NCI-H748 (cell line): Measurements from ENCODE around the gene CREB3L1.

Experiments
- DNase-seq: peaks from one replicate; lab custom pipeline; 2025; ENCODE audit not compliant: unreplicated experiment; lab: John Stamatoyannopoulos, UW

CREB3L1 gene

GRCh38 chr11:46277622-46278386 lies at the start of gene CREB3L1:
Gene CREB3L1, plus strand, starts transcription at chr11:46277662. Its CDS starts 450 bp downstream, at chr11:46278112.
- DNase-seq, result no peak

GRCh38 chr11:46229230-46229629 lies 48.2 kb upstream of the CREB3L1 start:
- no peak for DNase-seq

DNA sequence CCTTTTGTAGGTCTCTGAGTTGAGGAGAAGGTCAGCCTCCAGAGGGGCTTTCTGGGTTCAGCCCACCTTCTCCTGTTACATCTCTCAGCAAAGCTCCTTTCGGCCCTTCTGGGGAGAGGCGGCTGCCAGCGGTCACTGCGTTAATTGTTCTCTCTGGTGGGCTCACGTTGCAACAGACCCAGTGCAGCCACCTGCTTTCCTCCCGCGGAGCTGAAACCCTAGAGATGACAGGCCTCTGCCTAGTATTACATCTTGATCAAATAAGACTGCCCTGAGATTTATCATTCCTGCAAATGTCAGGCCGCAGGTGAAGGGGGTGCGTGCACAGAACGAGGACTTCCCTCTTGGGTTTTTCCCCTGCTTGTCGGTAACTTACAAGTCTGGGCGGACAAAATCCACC lies 43.2 kb upstream of the CREB3L1 start:
- peak; percentile 26 for DNase-seq

DNA sequence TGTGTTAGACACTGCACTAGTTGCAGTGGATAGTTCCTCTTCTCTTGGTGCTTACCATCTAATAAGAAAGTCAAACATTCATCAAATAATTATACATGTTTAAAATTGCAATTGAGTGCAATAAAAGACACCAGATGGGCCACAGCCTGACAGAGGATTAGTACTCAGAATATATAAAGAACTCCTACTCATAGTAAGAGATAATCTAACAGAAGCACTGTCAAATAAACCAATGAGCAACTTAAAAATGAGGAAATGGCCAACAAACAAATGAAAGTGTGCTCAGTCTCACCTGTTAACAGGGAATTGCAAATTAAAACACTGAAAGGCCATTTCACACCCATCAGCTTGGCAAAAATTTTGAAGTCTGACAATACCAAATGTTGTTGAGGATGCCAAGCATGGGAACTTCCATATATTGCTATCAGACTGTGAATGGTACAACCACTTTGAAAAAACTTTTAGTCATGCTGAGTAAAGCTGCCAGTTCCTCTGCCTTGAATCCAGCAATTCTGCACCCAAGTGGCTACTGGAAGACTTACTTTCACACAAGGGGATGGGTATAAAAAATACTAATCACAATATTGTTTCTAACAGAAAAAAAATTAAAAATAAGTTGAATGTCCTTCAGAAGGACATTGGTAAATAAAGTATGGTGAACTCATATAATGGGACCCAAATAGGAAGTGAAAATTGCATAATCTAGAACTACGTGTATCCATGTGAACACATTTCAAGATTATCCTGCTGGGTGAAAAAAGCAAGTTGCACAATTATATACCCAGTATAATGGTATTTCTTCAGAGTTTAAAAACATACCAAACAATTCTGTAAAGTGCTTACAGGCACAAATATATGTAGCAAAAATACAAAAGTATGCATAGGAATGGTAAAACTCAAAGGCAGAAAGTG lies 41.4 kb upstream of the CREB3L1 start:
- DNase-seq, result no peak

DNA sequence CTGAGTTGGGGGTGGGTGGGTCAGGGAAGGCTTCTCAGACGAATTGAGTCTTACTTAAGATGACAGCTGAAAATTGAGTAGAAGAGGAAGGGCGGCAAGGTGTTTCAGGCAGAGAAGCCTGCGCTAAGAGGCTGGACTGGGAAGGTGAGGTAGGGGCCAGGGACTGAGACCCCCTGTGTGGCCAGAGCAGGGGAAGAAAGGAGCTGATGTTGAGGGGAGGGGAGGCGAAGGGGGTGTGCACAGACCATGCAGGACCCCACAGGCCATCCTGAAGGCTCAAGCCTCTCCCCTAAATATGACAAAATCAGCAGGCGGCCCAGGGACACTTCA lies 40.6 kb upstream of the CREB3L1 start:
- DNase-seq, result no peak

- DNase-seq, result peak; percentile 64
Measured at GRCh38 chr11:46237248-46238077, 40.0 kb upstream of the CREB3L1 start.

GRCh38 chr11:46238078-46238966 lies 39.1 kb upstream of the CREB3L1 start:
- DNase-seq, result peak; percentile 54

- peak; percentile 79 for DNase-seq
Measured at GRCh38 chr11:46238967-46239800, 38.3 kb upstream of the CREB3L1 start.

DNA sequence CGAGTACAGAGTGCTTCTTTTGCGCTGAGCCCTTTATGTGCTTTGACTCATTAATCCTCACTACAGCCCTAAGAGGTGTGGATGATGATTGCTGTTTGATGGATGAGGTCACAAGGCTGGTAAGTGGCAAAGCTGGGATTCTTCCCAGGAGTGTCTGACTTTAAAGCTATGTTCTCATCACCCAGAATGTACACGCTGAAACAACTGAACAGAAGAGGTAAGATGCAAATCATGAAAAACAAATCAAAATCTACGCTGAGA lies 37.7 kb upstream of the CREB3L1 start:
- peak; percentile 33 for DNase-seq

- DNase-seq, result no peak
Measured at GRCh38 chr11:46240371-46240770, 37.1 kb upstream of the CREB3L1 start.

- no peak for DNase-seq
Measured at GRCh38 chr11:46240861-46241260, 36.6 kb upstream of the CREB3L1 start.

DNA sequence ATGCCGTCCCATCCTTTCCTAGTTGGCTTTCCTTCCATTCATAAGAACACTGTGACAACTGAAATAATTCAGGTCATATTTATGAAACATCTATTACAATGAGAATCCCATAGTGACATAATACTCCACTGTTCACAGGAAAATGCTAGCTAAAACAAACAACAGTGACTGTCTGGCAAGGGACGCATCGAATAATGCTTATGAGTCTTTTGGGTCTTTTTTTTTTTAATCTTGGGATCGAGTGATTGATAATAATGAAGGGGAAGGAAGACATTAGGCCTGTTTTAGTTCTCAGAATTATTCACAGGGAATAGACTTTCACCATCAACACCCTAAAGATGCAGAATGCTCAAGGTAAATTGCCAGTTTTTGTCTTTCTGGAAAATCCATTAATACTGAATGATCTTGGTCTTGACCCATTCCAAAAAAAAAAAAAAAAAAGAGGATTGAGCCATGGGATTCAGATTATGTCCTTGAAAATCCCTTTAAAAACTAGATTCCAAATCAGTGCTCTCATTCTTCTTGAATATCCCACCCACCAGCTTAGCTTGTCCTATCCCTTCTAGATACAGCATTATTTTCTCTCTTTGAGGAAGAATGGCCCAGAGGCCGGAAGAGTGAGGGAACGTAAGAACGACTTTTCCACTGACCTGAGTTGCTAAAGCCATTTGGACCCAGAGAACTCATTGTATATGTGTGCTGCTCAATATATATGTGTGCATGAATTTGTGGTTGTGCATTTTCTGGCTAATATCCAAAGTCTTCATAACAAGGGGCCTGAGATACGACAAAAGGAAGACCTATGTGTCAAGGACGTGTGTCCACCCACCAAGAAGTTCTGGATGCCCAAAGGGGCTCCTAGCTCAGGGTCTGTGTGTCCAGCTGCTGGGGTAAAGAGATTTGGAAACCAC lies 35.2 kb upstream of the CREB3L1 start:
- DNase-seq, result no peak

- DNase-seq, result peak; percentile 88
Measured at GRCh38 chr11:46242952-46243795, 34.3 kb upstream of the CREB3L1 start.

GRCh38 chr11:46243796-46244109 lies 33.7 kb upstream of the CREB3L1 start:
- DNase-seq, result no peak

DNA sequence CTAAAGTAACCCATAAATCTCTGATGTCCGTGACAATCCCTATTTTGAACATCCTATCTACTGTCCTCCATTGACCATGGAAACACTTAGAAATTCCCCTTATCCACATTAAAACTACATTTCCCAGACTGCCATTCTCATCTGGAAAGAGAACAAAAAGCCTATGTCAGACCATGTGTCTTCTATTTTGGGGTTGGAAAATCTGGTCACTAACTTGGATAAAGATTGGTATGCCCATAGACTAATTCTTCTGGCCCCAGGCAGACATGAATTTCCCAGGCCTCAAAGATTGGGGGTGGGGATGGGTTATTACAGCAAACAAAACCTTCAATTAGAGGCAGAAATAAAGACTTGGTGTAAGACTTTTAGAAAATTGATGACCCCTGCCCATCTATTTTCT lies 30.9 kb upstream of the CREB3L1 start:
- no peak for DNase-seq

DNA sequence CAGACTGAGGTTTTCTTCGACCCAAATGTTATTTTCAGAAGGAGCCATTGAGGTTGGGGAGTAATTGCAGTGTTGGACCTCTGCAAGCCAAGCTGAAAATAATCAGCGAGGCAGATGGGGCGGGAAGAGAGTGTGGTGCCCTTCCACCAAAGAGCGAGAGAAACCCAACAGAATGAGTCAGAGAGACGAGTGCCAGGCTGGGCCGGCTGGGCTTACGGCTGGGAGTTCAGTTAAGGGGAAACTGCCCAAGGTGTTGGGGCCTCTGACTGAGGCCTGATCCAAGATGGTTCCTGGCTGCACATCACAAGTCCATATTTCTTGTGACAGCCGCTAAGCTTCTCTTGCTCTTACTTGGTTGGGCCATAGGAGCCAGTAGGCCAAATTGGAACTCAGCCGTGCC lies 30.4 kb upstream of the CREB3L1 start:
- DNase-seq, result no peak

DNA sequence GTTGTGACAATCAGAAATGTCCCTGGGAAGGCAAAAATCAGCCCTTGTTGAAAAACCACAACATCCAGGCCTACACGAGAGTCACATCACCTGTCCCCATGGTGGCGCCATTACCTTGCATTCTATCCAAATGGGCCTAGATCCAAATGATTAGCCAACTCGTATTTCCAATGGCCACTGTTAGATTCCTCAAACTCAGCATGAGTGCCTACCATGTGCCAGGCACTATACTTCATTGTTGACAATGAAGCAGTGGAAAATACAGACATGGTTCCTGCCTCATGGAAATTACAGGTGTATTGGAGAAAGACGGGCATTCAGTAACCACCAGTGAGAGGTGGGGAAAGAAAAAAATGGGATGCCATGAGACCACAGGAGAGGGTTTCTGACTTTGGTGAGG lies 29.8 kb upstream of the CREB3L1 start:
- peak; percentile 80 for DNase-seq
